ENCODE measurements around the gene POU2F3. TPM values are rescaled to one million over a fixed set of nuclear protein-coding genes. Genes with fewer than 3 reads are reported as not detected.

Gene POU2F3
- total and polyA plus RNA-seq, 2 of the 8 experiments (the other 6 are each of a cell fraction or from before 2014, with no cell fraction given): 1.0 to 2.1 TPM

- TF ChIP-seq, protein P1, sequence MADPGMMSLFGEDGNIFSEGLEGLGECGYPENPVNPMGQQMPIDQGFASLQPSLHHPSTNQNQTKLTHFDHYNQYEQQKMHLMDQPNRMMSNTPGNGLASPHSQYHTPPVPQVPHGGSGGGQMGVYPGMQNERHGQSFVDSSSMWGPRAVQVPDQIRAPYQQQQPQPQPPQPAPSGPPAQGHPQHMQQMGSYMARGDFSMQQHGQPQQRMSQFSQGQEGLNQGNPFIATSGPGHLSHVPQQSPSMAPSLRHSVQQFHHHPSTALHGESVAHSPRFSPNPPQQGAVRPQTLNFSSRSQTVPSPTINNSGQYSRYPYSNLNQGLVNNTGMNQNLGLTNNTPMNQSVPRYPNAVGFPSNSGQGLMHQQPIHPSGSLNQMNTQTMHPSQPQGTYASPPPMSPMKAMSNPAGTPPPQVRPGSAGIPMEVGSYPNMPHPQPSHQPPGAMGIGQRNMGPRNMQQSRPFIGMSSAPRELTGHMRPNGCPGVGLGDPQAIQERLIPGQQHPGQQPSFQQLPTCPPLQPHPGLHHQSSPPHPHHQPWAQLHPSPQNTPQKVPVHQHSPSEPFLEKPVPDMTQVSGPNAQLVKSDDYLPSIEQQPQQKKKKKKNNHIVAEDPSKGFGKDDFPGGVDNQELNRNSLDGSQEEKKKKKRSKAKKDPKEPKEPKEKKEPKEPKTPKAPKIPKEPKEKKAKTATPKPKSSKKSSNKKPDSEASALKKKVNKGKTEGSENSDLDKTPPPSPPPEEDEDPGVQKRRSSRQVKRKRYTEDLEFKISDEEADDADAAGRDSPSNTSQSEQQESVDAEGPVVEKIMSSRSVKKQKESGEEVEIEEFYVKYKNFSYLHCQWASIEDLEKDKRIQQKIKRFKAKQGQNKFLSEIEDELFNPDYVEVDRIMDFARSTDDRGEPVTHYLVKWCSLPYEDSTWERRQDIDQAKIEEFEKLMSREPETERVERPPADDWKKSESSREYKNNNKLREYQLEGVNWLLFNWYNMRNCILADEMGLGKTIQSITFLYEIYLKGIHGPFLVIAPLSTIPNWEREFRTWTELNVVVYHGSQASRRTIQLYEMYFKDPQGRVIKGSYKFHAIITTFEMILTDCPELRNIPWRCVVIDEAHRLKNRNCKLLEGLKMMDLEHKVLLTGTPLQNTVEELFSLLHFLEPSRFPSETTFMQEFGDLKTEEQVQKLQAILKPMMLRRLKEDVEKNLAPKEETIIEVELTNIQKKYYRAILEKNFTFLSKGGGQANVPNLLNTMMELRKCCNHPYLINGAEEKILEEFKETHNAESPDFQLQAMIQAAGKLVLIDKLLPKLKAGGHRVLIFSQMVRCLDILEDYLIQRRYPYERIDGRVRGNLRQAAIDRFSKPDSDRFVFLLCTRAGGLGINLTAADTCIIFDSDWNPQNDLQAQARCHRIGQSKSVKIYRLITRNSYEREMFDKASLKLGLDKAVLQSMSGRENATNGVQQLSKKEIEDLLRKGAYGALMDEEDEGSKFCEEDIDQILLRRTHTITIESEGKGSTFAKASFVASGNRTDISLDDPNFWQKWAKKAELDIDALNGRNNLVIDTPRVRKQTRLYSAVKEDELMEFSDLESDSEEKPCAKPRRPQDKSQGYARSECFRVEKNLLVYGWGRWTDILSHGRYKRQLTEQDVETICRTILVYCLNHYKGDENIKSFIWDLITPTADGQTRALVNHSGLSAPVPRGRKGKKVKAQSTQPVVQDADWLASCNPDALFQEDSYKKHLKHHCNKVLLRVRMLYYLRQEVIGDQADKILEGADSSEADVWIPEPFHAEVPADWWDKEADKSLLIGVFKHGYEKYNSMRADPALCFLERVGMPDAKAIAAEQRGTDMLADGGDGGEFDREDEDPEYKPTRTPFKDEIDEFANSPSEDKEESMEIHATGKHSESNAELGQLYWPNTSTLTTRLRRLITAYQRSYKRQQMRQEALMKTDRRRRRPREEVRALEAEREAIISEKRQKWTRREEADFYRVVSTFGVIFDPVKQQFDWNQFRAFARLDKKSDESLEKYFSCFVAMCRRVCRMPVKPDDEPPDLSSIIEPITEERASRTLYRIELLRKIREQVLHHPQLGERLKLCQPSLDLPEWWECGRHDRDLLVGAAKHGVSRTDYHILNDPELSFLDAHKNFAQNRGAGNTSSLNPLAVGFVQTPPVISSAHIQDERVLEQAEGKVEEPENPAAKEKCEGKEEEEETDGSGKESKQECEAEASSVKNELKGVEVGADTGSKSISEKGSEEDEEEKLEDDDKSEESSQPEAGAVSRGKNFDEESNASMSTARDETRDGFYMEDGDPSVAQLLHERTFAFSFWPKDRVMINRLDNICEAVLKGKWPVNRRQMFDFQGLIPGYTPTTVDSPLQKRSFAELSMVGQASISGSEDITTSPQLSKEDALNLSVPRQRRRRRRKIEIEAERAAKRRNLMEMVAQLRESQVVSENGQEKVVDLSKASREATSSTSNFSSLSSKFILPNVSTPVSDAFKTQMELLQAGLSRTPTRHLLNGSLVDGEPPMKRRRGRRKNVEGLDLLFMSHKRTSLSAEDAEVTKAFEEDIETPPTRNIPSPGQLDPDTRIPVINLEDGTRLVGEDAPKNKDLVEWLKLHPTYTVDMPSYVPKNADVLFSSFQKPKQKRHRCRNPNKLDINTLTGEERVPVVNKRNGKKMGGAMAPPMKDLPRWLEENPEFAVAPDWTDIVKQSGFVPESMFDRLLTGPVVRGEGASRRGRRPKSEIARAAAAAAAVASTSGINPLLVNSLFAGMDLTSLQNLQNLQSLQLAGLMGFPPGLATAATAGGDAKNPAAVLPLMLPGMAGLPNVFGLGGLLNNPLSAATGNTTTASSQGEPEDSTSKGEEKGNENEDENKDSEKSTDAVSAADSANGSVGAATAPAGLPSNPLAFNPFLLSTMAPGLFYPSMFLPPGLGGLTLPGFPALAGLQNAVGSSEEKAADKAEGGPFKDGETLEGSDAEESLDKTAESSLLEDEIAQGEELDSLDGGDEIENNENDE (IDR thresholded peaks at IDR 0.05; ENCODE audit: insufficient replicate concordance, low read length): no peak
- TF ChIP-seq SIN3A (conservative IDR thresholded peaks at IDR 0.05 in 1 of 2, IDR thresholded peaks at IDR 0.05 in 1 of 2; ENCODE audit: low read depth in 1 of 2, low read length in 2 of 2) (no peak), TEAD4 (IDR thresholded peaks at IDR 0.05; ENCODE audit: low read depth, low read length) (no peak), CEBPB (IDR thresholded peaks at IDR 0.05; ENCODE audit: low read depth, low read length) (no peak), GABPA (IDR thresholded peaks at IDR 0.05; ENCODE audit: borderline replicate concordance, insufficient read depth, low read length) (no peak), SP2 (IDR thresholded peaks at IDR 0.05; ENCODE audit: low read length) (no peak), SIX5 (IDR thresholded peaks at IDR 0.05; ENCODE audit: low read depth, low read length) (no peak), SUZ12 (IDR thresholded peaks at IDR 0.05; ENCODE audit: low read length) (no peak), RNF2 (IDR thresholded peaks at IDR 0.05; ENCODE audit: borderline replicate concordance, low read depth, low read length, missing control alignments, poor library complexity, severe bottlenecking) (no peak)
These were observed 62.3 kb downstream of the POU2F3 start (continued) for GRCh38 chr11:120302001-120302805.
